A549 (cell line): ENCODE results near the gene SPAG5. TPM values are rescaled to one million over a fixed set of nuclear protein-coding genes. Genes with fewer than 3 reads are reported as not detected.

ENCODE experiments used
- ATAC-seq, 2 experiments: fragments of 200-7000 bp in 1 of 2; fragments of >200 bp in 1 of 2; cut with Nextera tagmentation in 1 of 2; cut with Tn5 transposase in 1 of 2; 3 replicates each; pipeline versions ENCODE4 v1.8.0 to v1.9.1; 2018 to 2020; ENCODE audit warnings: mild to moderate bottlenecking in 1 of 2, moderate library complexity in 1 of 2
- CTCF ChIA-PET: fragments of 300-600 bp; sonication (Branson Sonifier 250); formaldehyde crosslinking; extraction: SDS; loops from one replicate; lab custom pipeline; 2021; ENCODE audit warnings: antibody characterized with exemption, inconsistent platforms; lab: Yijun Ruan, JAX
- POLR2A ChIA-PET: fragments of 350-600 bp; formaldehyde crosslinking; extraction: SDS; loops from one replicate; lab custom pipeline; 2021; ENCODE audit warnings: antibody characterized with exemption, inconsistent platforms; lab: Yijun Ruan, JAX
- DNase-seq, 2 experiments: peaks; one replicate each; pipeline versions ENCODE4 v3.0.0 to v3.0.0-alpha.2; 2011 to 2016; ENCODE audit warnings: low read depth in 1 of 2, low spot score in 1 of 2
- FAIRE-seq: peaks from 2 replicates; lab custom pipeline; 2011; peaks lifted over from hg19 to GRCh38; lab: Jason Lieb, UNC
- H3K27ac ChIP-seq, 2 experiments: fragments of >200 bp; sonication (Bioruptor Twin); formaldehyde crosslinking; 3 replicates each; pipeline ENCODE4 v1.5.1; 2016 to 2017
- H3K4me1 ChIP-seq: fragments of >200 bp; sonication (Bioruptor Twin); formaldehyde crosslinking; 3 replicates; pipeline ENCODE4 v1.6.1; 2016
- H3K4me2 ChIP-seq: fragments of >200 bp; sonication (Bioruptor Twin); formaldehyde crosslinking; 3 replicates; pipeline ENCODE4 v1.6.1; 2016
- H3K4me3 ChIP-seq: fragments of >200 bp; sonication (Bioruptor Twin); formaldehyde crosslinking; 3 replicates; pipeline ENCODE4 v1.5.1; 2016
- H3K9me3 ChIP-seq: fragments of >200 bp; sonication (Bioruptor Twin); formaldehyde crosslinking; 3 replicates; pipeline ENCODE4 v1.6.1; 2016
- BCL3 ChIP-seq: fragments of >200 bp; sonication (Bioruptor Twin); formaldehyde crosslinking; IDR thresholded peaks from 3 replicates; pipeline ENCODE4 v1.6.1; 2016
- BHLHE40 ChIP-seq: IDR thresholded peaks from 2 replicates; pipeline ENCODE4 v1.6.1; 2012; ENCODE audit warnings: low read depth, low read length, inconsistent platforms
- CBX2 ChIP-seq: fragments of 200-600 bp; sonication (generic); IDR thresholded peaks from 2 replicates; pipeline ENCODE4 v1.6.1; 2016; ENCODE audit warnings: low read depth, mild to moderate bottlenecking, borderline replicate concordance
- E2F6 ChIP-seq: IDR thresholded peaks from 2 replicates; pipeline ENCODE4 v1.6.1; 2012; ENCODE audit warnings: low read depth, borderline replicate concordance
- EHMT2 ChIP-seq: fragments of 200-600 bp; sonication (generic); IDR thresholded peaks from 2 replicates; pipeline ENCODE4 v1.6.1; 2016; ENCODE audit warnings: antibody characterized with exemption, low read depth, mild to moderate bottlenecking, moderate library complexity
- ELK1 ChIP-seq: fragments of 150-350 bp; IDR thresholded peaks from 2 replicates; pipeline ENCODE4 v1.6.1; 2014; ENCODE audit warnings: low read depth, mild to moderate bottlenecking, low read length
- ESRRA ChIP-seq: fragments of 150-350 bp; IDR thresholded peaks from 2 replicates; pipeline ENCODE4 v1.6.1; 2014; ENCODE audit warnings: mild to moderate bottlenecking, low read length, borderline replicate concordance
- HMGXB4 ChIP-seq: fragments of 250-450 bp; sonication (Bioruptor Pico); IDR thresholded peaks from 2 replicates; pipeline ENCODE4 v1.5.0; 2021; ENCODE audit warnings: mild to moderate bottlenecking, moderate library complexity, borderline replicate concordance
- HOXB5 ChIP-seq: fragments of 250-450 bp; sonication (Bioruptor Pico); IDR thresholded peaks from 2 replicates; pipeline ENCODE4 v1.5.0; 2020; ENCODE audit warnings: mild to moderate bottlenecking, moderate library complexity
- JUN ChIP-seq, 2 experiments: fragments of >200 bp; sonication (Bioruptor Twin); formaldehyde crosslinking; IDR thresholded peaks; 2 replicates in 1 of 2; 3 replicates in 1 of 2; pipeline ENCODE4 v1.6.1; 2016 to 2017
- JUNB ChIP-seq: fragments of >200 bp; sonication (Bioruptor Twin); formaldehyde crosslinking; IDR thresholded peaks from 2 replicates; pipeline ENCODE4 v1.6.1; 2016
- MAFK ChIP-seq: fragments of 450-650 bp; IDR thresholded peaks from 2 replicates; pipeline ENCODE4 v1.6.1; 2014; ENCODE audit not compliant: partially characterized antibody
- MAX ChIP-seq: IDR thresholded peaks from 2 replicates; pipeline ENCODE4 v1.6.1; 2012
- NFE2L2 ChIP-seq: fragments of 150-350 bp; conservative IDR thresholded peaks from 2 replicates; pipeline ENCODE4 v1.6.1; 2014; ENCODE audit warnings: low read length
- NPAS2 ChIP-seq: fragments of 250-450 bp; sonication (Bioruptor Pico); IDR thresholded peaks from 2 replicates; pipeline ENCODE4 v1.8.0; 2022; ENCODE audit warnings: mild to moderate bottlenecking, moderate library complexity, borderline replicate concordance
- PBX3 ChIP-seq: IDR thresholded peaks from 2 replicates; pipeline ENCODE4 v1.6.1; 2012
- POLR2AphosphoS2 ChIP-seq: conservative IDR thresholded peaks from 2 replicates; pipeline ENCODE4 v1.6.1; 2012; ENCODE audit warnings: low read length, improper control_type of control experiment, inconsistent platforms
- RARB ChIP-seq: fragments of 250-450 bp; sonication (Bioruptor Pico); IDR thresholded peaks from 2 replicates; pipeline ENCODE4 v1.8.0; 2021; ENCODE audit warnings: mild to moderate bottlenecking, moderate library complexity
- RCOR1 ChIP-seq: fragments of 150-350 bp; IDR thresholded peaks from 2 replicates; pipeline ENCODE4 v1.6.1; 2014; ENCODE audit warnings: antibody characterized with exemption, low read length, low read depth
- RNF2 ChIP-seq: fragments of 200-600 bp; sonication (generic); IDR thresholded peaks from 2 replicates; pipeline ENCODE4 v1.6.1; 2016; ENCODE audit warnings: low read depth, mild to moderate bottlenecking, antibody characterized with exemption, moderate library complexity, borderline replicate concordance
- SMC3 ChIP-seq: fragments of >200 bp; sonication (Bioruptor Twin); formaldehyde crosslinking; IDR thresholded peaks from 3 replicates; pipeline ENCODE4 v1.6.1; 2018; ENCODE audit warnings: inconsistent platforms
- USF2 ChIP-seq: fragments of 450-650 bp; IDR thresholded peaks from 2 replicates; pipeline ENCODE4 v1.6.1; 2014; ENCODE audit warnings: antibody characterized with exemption
- WGBS: methylation state at CpG from one replicate; pipeline ENCODE4 v1.1.6; 2017; ENCODE audit errors: missing lambda C conversion rate; 5-methylcytosine and 5-hydroxymethylcytosine counted together
- polyA plus RNA-seq, 4 experiments: library from polyadenylated mRNA; depleted of rRNA in 3 of 4; stranded (reverse); fragments of >200 nt; fragmentation: RNase III in 1 of 4; extraction: RNeasy Plus Mini Kit Qiagen cat#74134 plus additional on column Dnase treatment in 1 of 4; gene quantifications; 2 replicates in 3 of 4; 3 replicates in 1 of 4; pipeline ENCODE4 v1.2.3, GENCODE V29; 2011 to 2017

SPAG5 gene
- polyA plus RNA-seq, 2 of the 4 experiments (the other 2 are of a cell fraction): 111 TPM

- ChIA-PET CTCF (interaction anchor here (1.0 to 3.8 kb wide), 6 partner anchors 12 to 72 kb away, joined by 3 to 24 read pairs (median 4); no protein-coding TSS in a partner anchor), POLR2A (no interaction called here)
- Histone ChIP-seq H3K4me2 (no peak overlapping the region), H3K4me1 (peaks cover 30% of the 10 kb centered on the region), H3K4me3 (no peak overlapping the region), H3K27ac (no peak overlapping the region), H3K9me3 (no peaks in the 10 kb centered on the region)
- WGBS: 93% methylated on average over 9 of the region's 9 CpGs
- ATAC-seq (no peak), DNase-seq (no peak), FAIRE-seq (no peak)
- TF ChIP-seq HMGXB4 (no peak), NPAS2 (CRISPR knock-in tag) (no peak), JUN (IDR thresholded peaks at IDR 0.05) (no peak), E2F6 (no peak)
Observed at GRCh38 chr17:28573521-28573920, 25.3 kb downstream of the SPAG5 start.

GRCh38 chr17:28573040-28573380, 25.8 kb downstream of the SPAG5 start:
- POLR2A ChIA-PET: no interaction called here

More at GRCh38 chr17:28573040-28573380, 25.8 kb downstream of the SPAG5 start:
- FAIRE-seq: no peak
- Histone ChIP-seq H3K27ac (no peak overlapping the region), H3K4me3 (no peak overlapping the region), H3K9me3 (no peaks in the 10 kb centered on the region), H3K4me1 (peaks cover 30% of the 10 kb centered on the region), H3K4me2 (no peak overlapping the region)
- no peak for TF ChIP-seq JUNB
- no peak for TF ChIP-seq EHMT2
- TF ChIP-seq SMC3: no peak
- no peak for TF ChIP-seq E2F6
- no peak for TF ChIP-seq MAX
- no peak for TF ChIP-seq JUN (IDR thresholded peaks at IDR 0.05)
- no peak for TF ChIP-seq PBX3
- no peak for TF ChIP-seq BHLHE40
- no peak for TF ChIP-seq MAFK
- TF ChIP-seq POLR2AphosphoS2: no peak
- no peak for TF ChIP-seq NFE2L2
- TF ChIP-seq BCL3: no peak
- TF ChIP-seq RNF2: no peak
- TF ChIP-seq RARB (CRISPR knock-in tag): no peak
- TF ChIP-seq RCOR1: no peak
- no peak for TF ChIP-seq HOXB5
- TF ChIP-seq CBX2: no peak
- TF ChIP-seq USF2: no peak
- TF ChIP-seq ELK1: no peak
- no peak for TF ChIP-seq ESRRA
- DNase-seq: no peak
- CTCF ChIA-PET: interaction anchor here (1.0 to 3.8 kb wide), 8 partner anchors 12 to 80 kb away, joined by 3 to 24 read pairs (median 4); no protein-coding TSS in a partner anchor
- ATAC-seq: no peak
